ENCODE data around the gene SCN11A. TPM values are rescaled to one million over a fixed set of nuclear protein-coding genes. Genes with fewer than 3 reads are reported as not detected.
A peak's percentile ranks its signal among the peaks of the same experiment; 100 is the strongest.

Gene SCN11A
- total RNA-seq, 1 donor = under 0.01 TPM

DNA sequence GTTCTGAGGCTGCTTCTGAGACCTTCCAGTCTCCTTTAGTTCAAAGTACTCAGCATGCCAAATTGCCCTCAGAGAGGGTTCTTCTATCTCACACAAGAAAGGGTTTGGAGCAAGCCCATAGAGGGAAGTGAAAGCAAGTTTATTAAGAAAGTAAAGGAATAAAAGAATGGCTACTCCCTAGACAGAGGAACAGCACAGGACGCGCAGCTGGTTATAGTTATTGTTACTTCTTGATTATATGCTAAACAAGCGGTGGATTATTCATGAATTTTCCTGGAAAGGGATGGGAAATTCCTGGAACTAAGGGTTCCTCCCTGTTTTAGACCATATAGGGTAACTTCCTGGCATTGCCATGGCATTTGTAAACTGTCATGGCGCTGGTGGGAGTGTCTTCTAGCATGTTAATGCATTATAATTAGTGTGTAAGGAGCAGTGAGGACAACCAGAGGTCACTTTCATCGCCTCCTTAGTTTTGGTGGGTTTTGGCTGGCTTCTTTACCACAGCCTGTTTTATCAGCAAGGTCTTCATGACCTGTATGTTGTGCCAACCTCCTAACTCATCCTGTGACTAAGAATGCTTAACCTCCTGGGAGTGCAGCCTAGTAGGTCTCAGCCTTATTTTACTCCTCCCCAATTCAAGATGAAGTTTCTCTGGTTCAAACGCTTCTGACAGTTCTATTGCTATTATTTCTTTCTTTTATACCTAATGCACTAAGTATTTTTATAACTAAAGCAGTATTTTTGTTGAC lies 26.3 kb downstream of the SCN11A start:
- TF ChIP-seq, protein P1, sequence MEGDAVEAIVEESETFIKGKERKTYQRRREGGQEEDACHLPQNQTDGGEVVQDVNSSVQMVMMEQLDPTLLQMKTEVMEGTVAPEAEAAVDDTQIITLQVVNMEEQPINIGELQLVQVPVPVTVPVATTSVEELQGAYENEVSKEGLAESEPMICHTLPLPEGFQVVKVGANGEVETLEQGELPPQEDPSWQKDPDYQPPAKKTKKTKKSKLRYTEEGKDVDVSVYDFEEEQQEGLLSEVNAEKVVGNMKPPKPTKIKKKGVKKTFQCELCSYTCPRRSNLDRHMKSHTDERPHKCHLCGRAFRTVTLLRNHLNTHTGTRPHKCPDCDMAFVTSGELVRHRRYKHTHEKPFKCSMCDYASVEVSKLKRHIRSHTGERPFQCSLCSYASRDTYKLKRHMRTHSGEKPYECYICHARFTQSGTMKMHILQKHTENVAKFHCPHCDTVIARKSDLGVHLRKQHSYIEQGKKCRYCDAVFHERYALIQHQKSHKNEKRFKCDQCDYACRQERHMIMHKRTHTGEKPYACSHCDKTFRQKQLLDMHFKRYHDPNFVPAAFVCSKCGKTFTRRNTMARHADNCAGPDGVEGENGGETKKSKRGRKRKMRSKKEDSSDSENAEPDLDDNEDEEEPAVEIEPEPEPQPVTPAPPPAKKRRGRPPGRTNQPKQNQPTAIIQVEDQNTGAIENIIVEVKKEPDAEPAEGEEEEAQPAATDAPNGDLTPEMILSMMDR (IDR thresholded peaks at IDR 0.05; ENCODE audit: insufficient read depth, low read length) = no peak
- H3K4me3 ChIP-seq (ENCODE audit: low read depth, low read length) = no peak overlapping the region
- DNase-seq (ENCODE audit: low read depth) = peak; percentile 60

DNA sequence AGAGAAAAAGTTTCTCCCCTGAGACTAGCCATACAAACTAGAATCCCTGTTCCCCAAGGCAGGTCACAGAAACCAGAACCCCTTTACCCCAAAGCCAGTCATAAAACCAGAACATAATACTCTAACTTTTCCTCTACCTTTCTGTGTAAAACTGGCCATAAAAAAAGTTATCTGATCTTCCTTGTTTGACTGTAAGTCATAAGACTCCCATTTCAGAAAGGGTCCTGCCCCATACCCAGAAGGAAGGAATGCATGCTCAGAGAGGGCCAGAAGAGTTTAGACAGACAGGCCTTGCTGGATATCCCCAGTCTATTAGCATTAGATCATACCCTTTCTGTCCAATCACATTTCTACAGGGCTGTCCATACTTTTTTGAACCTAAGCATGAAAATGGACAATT lies 27.2 kb downstream of the SCN11A start:
- no peak for DNase-seq (ENCODE audit: low read depth)
- TF ChIP-seq, protein P1 (IDR thresholded peaks at IDR 0.05; ENCODE audit: insufficient read depth, low read length) = no peak
- H3K4me3 ChIP-seq (ENCODE audit: low read depth, low read length) = no peak overlapping the region

DNA sequence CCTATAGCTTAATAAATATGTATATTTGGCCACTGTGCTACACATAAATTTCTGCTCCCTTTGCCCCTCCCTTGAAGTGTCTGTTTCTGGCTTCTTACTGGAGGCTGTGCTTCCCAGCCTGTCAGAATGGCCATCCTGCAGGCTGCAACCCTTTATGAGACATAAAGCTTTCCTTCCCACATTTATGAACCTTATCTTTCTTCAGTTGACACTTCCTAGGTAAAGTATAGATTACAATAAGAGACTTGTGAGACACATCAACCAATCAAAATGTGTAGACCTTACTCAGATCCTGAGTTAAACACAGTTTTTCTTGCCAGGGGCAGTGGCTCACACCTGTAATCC lies 29.5 kb downstream of the SCN11A start:
- no peak for DNase-seq (ENCODE audit: low read depth)
- no peak overlapping the region for H3K4me3 ChIP-seq (ENCODE audit: low read depth, low read length)
- TF ChIP-seq, protein P1 (IDR thresholded peaks at IDR 0.05; ENCODE audit: insufficient read depth, low read length) = no peak

DNA sequence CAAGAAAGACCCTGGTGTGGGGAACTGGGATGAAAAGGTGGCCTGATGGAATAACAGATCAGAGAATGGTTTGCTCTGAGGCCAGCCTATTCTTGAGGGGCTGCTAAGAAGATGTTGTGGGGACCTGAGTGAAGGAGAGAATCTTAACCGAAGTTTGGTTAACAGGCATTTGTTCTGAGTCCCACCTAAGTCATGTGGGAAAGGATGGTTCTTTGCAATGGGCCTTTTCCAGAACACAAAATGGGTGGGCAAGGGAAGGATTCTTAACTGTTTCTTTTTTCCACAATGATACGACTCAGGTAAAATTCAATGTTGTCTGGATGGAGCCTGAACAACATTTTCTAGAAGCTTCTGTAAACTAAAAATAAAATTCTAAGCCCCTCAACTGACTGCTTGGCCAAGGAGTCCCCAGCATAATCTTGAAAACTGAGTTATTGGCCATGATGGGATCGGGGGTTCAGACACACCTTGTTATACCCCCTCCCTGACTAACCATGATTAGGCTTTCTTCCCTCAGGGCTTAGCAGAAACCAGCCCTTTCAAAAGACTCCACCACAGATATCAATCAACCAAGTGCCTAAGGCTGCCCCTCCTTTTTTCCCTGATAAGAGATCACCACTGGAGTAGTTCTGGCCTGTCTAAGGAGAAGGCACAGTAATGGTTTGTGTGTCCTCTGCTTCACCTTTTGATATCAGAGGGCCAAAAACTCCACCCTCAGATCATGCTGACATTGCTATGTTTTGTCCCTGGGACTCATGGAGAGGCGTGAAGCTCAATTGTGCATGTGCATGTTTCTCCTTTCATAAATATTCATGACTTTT lies 30.1 kb downstream of the SCN11A start:
- no peak overlapping the region for H3K4me3 ChIP-seq (ENCODE audit: low read depth, low read length)
- TF ChIP-seq, protein P1 (IDR thresholded peaks at IDR 0.05; ENCODE audit: insufficient read depth, low read length) = no peak
- DNase-seq (ENCODE audit: low read depth) = no peak

DNA sequence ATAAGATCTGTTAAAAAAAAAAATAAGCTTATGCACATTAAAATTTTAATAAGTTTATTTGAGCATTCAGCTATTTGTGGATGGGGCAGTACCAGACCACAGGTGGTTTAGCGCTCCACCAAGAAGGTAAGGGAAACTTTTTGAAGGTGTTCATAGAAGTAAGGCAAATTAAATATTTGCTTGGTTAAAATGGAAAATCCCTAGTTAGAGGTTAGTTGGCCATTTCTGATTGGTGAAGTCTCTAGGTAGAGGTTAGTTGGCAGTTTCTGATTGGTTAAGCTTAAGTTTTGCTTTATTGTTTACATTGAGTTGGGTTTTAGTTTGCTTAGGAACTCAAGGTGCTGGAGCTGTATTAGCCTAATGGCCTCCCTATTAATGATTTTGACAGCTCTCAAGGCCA lies 30.7 kb downstream of the SCN11A start:
- TF ChIP-seq, protein P1 (IDR thresholded peaks at IDR 0.05; ENCODE audit: insufficient read depth, low read length) = no peak
- no peak overlapping the region for H3K4me3 ChIP-seq (ENCODE audit: low read depth, low read length)
- DNase-seq (ENCODE audit: low read depth) = no peak

DNA sequence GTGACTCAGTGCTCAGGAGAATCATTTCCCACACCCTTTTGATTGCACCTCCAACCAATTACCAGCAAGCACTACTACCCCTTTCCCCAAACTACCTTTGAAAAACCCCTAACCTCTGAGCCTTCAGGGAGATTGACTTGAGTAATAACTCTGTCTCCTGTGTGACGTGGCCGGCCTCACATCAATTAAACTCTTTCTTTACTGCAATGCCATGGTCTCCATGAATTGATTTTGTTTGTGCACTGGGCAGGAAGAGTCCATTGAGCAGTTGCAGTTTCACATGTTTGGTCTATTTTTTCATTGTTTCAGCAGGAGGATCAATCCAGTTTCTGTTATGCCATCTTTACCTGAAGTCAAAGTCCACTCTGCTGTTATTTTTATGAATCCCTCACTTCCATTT lies 32.4 kb downstream of the SCN11A start:
- DNase-seq (ENCODE audit: low read depth) = no peak
- TF ChIP-seq, protein P1 (IDR thresholded peaks at IDR 0.05; ENCODE audit: insufficient read depth, low read length) = no peak
- no peak overlapping the region for H3K4me3 ChIP-seq (ENCODE audit: low read depth, low read length)

Measured in fibroblast of the aortic adventitia (primary cell).